Natural killer cell treated with Interleukin-12 subunit alpha and Interleukin-12 subunit beta and Interleukin-15 and Interleukin-18, amount 100 ng/mL, for 72 hours (primary cell): ENCODE measurements around the gene TRPM6. TPM values are rescaled to one million over a fixed set of nuclear protein-coding genes. Genes with fewer than 3 reads are reported as not detected.
"Not testable (repeated sequence)": the region's sequence is repeated elsewhere in the genome, so short reads cannot be mapped to it uniquely, and the experiment has no call there.

ENCODE experiments used
- ATAC-seq, 2 donors: fragments of 150-1000 bp; cut with Tn5 transposase in 1 of 2; sonication (Bioruptor Pico), chemical (Tn5 transposase) in 1 of 2; 2 replicates each; pipeline ENCODE4 v1.10.0; 2021
- DNase-seq: peaks from one replicate; pipeline ENCODE4 v3.0.0; 2022; ENCODE audit warnings: low spot score
- H3K27ac Mint-ChIP-seq, 2 donors: 1 replicate in 1 of 2; 2 replicates in 1 of 2; pipeline ENCODE4 v1.8.0; 2022; ENCODE audit warnings: mixed read lengths in 2 of 2, mild to moderate bottlenecking in 1 of 2, moderate library complexity in 1 of 2
- H3K27me3 Mint-ChIP-seq, 2 donors: 1 replicate in 1 of 2; 2 replicates in 1 of 2; pipeline ENCODE4 v1.8.0; 2022; ENCODE audit warnings: mixed read lengths in 2 of 2
- H3K36me3 Mint-ChIP-seq: one replicate; pipeline ENCODE4 v1.8.0; 2022; ENCODE audit warnings: mixed read lengths
- H3K4me1 Mint-ChIP-seq, 2 donors: 1 replicate in 1 of 2; 2 replicates in 1 of 2; pipeline ENCODE4 v1.8.0; 2022; ENCODE audit warnings: low read depth in 2 of 2, mixed read lengths in 2 of 2, mild to moderate bottlenecking in 1 of 2
- H3K4me3 Mint-ChIP-seq: one replicate; pipeline ENCODE4 v1.8.0; 2022; ENCODE audit warnings: mixed read lengths
- H3K9me3 Mint-ChIP-seq: 2 replicates; pipeline ENCODE4 v1.8.0; 2022; ENCODE audit warnings: mixed read lengths
- total RNA-seq, 2 donors: library from RNA; stranded (reverse); gene quantifications; one replicate each; pipeline ENCODE4 v1.2.3, GENCODE V29; 2022

Gene TRPM6
- total RNA-seq: 1 to 10 TPM in 1 of 2 donors, under 1 TPM in 1; 0.12 to 1.6 TPM

GRCh38 chr9:74887041-74887980, at the start of gene TRPM6:
TSS of gene TRPM6 (minus strand) at chr9:74887921. CDS start at chr9:74887856, 65 bp downstream.
- peak within 1 kb of the TSS; percentile 44 to 62 for H3K27ac Mint-ChIP-seq
- H3K4me3 Mint-ChIP-seq: peak within 1 kb of the TSS; percentile 88
- peaks cover 8% of the 10 kb centered on the region for H3K36me3 Mint-ChIP-seq
- H3K4me1 Mint-ChIP-seq: peaks cover 10 to 11% of the 10 kb centered on the region in 2 donors
- DNase-seq (peak; percentile 68), ATAC-seq (peak; percentile 83 to 86)
- H3K27me3 Mint-ChIP-seq: peaks cover 29 to 45% of the 10 kb centered on the region in 2 donors
- peaks cover 7% of the 10 kb centered on the region for H3K9me3 Mint-ChIP-seq

GRCh38 chr9:74935008-74935407, 47.3 kb upstream of the TRPM6 start:
- ATAC-seq (no peak), DNase-seq (no peak)
- Mint-ChIP-seq H3K27ac (no peak overlapping the region), H3K36me3 (peaks cover 5% of the 10 kb centered on the region), H3K27me3 (peaks cover 9 to 15% of the 10 kb centered on the region in 2 donors), H3K4me1 (no peaks in the 10 kb centered on the region), H3K9me3 (peaks cover 3% of the 10 kb centered on the region), H3K4me3 (no peak overlapping the region)

GRCh38 chr9:74921737-74922136, 34.0 kb upstream of the TRPM6 start:
- Mint-ChIP-seq H3K27ac (no peak overlapping the region), H3K4me3 (no peak overlapping the region), H3K36me3 (no peaks in the 10 kb centered on the region), H3K4me1 (no peaks in the 10 kb centered on the region), H3K9me3 (no peaks in the 10 kb centered on the region), H3K27me3 (peaks cover 4% of the 10 kb centered on the region in 2 donors)
- DNase-seq (no peak), ATAC-seq (no peak)

DNA sequence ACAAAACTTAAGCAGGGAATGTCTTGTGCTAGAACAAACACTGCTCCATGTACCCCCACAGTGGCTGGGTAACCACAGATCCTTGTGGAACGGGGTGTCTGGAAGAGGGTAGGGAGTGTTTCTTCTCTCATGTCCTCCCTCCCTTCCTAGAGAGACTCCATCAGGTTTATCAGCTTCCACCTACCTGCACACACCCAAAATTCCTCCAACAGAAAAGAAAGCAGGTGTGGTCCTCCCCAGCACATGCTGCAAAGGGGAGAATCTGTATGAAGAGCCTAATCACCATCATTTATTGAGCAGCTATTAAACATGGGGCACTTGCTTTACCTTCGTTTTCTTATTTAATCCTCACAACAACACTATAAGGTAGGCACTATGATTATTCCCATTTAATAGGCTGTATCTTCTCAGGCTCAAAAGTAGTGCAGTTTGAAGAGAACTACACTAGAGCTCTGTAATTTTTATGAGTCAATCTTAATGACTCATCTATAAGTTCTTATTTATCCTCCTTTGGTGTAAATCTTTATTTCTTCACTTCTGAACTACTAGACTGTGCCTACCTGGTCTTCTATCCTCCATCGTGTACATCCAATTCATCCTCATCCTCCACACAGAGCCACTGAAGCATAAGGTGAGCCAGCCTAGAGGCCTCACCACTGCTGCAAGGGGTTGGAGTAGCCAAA, 33.4 kb upstream of the TRPM6 start:
- no peaks in the 10 kb centered on the region for H3K36me3 Mint-ChIP-seq
- peaks cover 6 to 9% of the 10 kb centered on the region in 2 donors for H3K27me3 Mint-ChIP-seq
- DNase-seq (no peak), ATAC-seq (no peak)
- H3K4me1 Mint-ChIP-seq: no peaks in the 10 kb centered on the region
- H3K4me3 Mint-ChIP-seq: no peak overlapping the region
- H3K9me3 Mint-ChIP-seq: no peaks in the 10 kb centered on the region
- no peak overlapping the region for H3K27ac Mint-ChIP-seq

DNA sequence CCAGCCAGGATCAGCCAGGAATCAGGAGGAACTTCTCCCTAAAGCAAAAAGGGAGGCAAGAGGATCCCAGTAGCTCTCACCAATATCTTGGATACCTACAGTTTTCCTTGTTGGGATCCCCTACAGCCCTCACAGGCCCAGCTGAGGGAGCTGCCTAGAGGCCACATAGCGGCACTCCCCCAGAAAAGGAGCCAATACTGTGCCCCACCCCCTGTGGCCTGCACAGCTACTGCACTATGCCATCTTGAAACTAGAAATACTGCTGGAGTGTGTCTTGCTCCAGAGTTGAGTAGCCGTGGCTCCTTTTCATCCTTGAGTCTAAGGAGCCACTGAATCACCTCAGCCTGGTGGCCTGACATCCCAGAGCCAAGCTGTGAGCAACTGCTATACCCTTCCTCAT, 22.3 kb upstream of the TRPM6 start:
- peaks cover 13% of the 10 kb centered on the region for H3K36me3 Mint-ChIP-seq
- H3K4me3 Mint-ChIP-seq: no peak overlapping the region
- ATAC-seq (no peak), DNase-seq (no peak)
- H3K27ac Mint-ChIP-seq: no peak overlapping the region
- H3K27me3 Mint-ChIP-seq: peaks cover 19 to 40% of the 10 kb centered on the region in 2 donors
- peaks cover 10% of the 10 kb centered on the region for H3K9me3 Mint-ChIP-seq
- H3K4me1 Mint-ChIP-seq: no peaks in the 10 kb centered on the region

DNA sequence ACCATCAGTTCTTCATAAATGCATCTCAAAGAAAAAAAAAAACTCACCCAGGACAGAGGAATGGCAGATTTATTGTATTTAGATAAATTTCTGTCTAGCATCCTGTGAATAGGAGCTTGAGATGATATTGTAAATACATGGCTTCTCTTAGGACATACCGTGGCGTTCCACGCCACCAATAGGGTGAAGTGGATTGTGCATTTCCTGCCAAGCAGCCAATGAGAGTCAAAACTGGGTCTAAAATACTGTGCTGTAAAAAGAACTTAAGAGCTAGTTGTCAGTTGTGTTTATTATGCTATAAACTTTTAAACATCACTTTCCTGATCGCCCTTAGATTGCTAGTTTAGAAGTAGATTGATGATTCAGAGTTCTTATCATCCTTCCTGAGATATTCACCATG, 20.9 kb upstream of the TRPM6 start:
- no peak for ATAC-seq
- Mint-ChIP-seq H3K4me1 (no peaks in the 10 kb centered on the region), H3K27ac (no peak overlapping the region), H3K27me3 (peaks cover 16 to 32% of the 10 kb centered on the region in 2 donors), H3K36me3 (peaks cover 13% of the 10 kb centered on the region), H3K9me3 (peaks cover 10% of the 10 kb centered on the region), H3K4me3 (no peak overlapping the region)
- DNase-seq: no peak

DNA sequence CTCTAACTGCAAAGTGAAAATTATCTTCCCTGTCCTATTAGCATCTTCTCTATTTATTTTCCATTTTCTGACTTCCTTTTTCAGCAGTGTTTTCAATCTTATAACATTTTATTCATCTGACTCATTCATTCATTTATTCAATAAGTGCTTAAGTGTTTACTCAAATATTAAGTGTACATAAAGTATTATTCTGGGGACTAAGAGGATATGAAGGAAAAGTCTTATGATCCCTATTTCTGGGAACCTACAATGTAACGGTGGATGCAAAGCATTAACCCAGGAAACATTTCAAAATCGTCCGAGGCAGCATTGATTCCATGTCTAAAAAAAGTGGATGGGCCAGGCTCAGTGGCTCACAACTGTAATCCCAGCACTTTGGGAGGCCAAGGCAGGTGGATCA, 19.4 kb upstream of the TRPM6 start:
- peaks cover 12% of the 10 kb centered on the region for H3K36me3 Mint-ChIP-seq
- no peak overlapping the region for H3K27ac Mint-ChIP-seq
- no peaks in the 10 kb centered on the region for H3K4me1 Mint-ChIP-seq
- no peak overlapping the region for H3K4me3 Mint-ChIP-seq
- peaks cover 9% of the 10 kb centered on the region for H3K9me3 Mint-ChIP-seq
- ATAC-seq (no peak), DNase-seq (no peak)
- H3K27me3 Mint-ChIP-seq: peaks cover 16 to 32% of the 10 kb centered on the region in 2 donors

DNA sequence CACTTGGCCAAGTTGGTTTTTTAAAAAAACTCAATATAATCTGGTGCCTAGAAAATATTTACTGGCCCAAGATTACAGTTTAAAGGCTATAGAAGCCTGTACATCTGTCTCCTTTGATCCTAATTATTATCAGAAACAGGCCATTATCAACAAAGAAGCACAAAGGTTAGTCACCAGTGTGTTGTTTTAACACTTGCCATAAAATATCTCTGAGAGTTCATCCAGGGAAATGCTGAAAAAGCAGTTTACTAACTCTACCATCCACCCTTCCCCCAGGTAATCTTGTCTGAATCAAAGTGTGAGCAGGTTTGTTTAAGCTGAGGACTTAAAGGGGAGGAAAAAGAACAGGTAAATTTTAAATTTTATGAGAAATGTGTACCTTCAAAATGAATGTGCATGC, 13.3 kb upstream of the TRPM6 start:
- H3K27me3 Mint-ChIP-seq: peaks cover 0 to 10% of the 10 kb centered on the region in 2 donors
- no peak overlapping the region for H3K27ac Mint-ChIP-seq
- H3K36me3 Mint-ChIP-seq: no peaks in the 10 kb centered on the region
- ATAC-seq (no peak), DNase-seq (no peak)
- H3K4me3 Mint-ChIP-seq: no peak overlapping the region
- H3K9me3 Mint-ChIP-seq: no peaks in the 10 kb centered on the region
- H3K4me1 Mint-ChIP-seq: no peaks in the 10 kb centered on the region

DNA sequence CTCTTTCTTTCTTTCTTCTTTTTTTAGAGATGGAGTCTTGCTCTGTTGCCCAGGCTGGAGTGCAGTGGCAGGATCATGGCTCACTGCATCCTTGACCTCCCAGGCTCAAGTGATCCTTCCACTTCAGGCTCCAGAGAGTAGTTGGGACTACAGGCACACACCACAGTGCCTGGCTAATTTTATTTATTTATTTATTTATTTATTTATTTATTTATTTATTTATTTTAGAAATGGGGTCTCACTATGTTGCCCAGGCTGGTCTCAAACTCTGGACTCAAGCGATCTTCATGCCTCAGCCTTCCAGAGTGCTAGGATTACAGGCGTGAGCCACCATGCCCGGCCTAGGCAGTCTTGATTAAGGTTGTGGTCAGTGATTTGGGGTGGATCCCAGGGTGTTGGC, 728 bp upstream of the TRPM6 start:
- H3K27ac Mint-ChIP-seq: not testable (repeated sequence)
- Mint-ChIP-seq H3K27me3 (peaks cover 31 to 44% of the 10 kb centered on the region in 2 donors), H3K4me1 (peaks cover 10 to 11% of the 10 kb centered on the region in 2 donors)

GRCh38 chr9:74887981-74888370, 255 bp upstream of the TRPM6 start:
- Mint-ChIP-seq H3K27ac (peak overlapping the region; percentile 44 to 62), H3K27me3 (peaks cover 31 to 44% of the 10 kb centered on the region in 2 donors), H3K4me3 (peak overlapping the region; percentile 88), H3K36me3 (peaks cover 8% of the 10 kb centered on the region), H3K9me3 (peaks cover 7% of the 10 kb centered on the region), H3K4me1 (peaks cover 10 to 11% of the 10 kb centered on the region in 2 donors)
- DNase-seq (no peak), ATAC-seq (no peak)

More for the DNA sequence above, 728 bp upstream of the TRPM6 start:
- not testable (repeated sequence) for DNase-seq, H3K36me3 Mint-ChIP-seq, ATAC-seq, H3K9me3 Mint-ChIP-seq
- H3K4me3 Mint-ChIP-seq: peak overlapping the region; percentile 88

GRCh38 chr9:74876382-74876949, 11.3 kb downstream of the TRPM6 start:
- ATAC-seq (no peak), DNase-seq (no peak)
- peaks cover 18 to 19% of the 10 kb centered on the region in 2 donors for H3K27me3 Mint-ChIP-seq
- no peak overlapping the region for H3K27ac Mint-ChIP-seq
- H3K36me3 Mint-ChIP-seq: peaks cover 19% of the 10 kb centered on the region
- no peaks in the 10 kb centered on the region for H3K4me1 Mint-ChIP-seq
- H3K4me3 Mint-ChIP-seq: no peak overlapping the region
- peaks cover 17% of the 10 kb centered on the region for H3K9me3 Mint-ChIP-seq

DNA sequence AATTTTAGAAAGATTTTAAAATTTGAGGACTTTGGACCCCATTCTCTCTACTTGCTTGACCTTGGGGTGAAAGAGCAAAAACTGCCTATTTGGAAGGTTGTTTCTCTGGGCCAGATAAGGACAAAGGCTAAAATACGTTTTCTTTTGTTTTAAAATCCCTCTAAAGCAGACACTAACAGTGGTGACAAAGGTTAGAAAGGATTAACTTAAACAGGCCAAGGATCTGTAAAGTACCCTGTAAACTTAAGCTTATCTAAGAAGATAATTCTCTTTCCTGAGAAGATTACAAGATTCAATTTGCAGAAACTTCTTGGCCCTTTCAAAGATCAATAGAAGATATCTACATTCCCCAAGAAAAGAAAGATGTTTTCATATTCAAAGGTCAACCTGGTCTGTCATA, 12.1 kb downstream of the TRPM6 start:
- ATAC-seq (no peak), DNase-seq (no peak)
- Mint-ChIP-seq H3K27me3 (peaks cover 16 to 17% of the 10 kb centered on the region in 2 donors), H3K36me3 (peaks cover 17% of the 10 kb centered on the region), H3K4me1 (no peaks in the 10 kb centered on the region), H3K9me3 (peaks cover 17% of the 10 kb centered on the region), H3K4me3 (no peak overlapping the region), H3K27ac (no peak overlapping the region)

DNA sequence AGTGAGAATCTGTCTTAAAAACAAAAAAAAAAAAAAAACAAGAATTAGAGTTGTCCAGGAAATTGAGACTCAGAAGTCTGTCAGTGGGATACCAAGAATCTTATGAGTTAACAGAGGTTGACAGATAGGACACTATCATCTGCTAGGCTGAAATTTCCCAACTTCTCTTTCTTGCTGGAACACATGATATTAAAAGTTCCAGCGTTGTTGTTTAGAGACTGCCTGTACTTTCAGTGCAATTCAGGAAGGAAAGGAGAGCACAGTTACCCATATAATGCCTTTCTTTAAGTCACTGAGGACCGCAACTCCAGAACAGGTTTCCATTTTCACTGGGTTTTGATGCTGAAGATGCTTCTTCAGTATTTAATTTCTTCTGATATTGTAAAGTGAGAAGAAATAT, 13.5 kb downstream of the TRPM6 start:
- peaks cover 16 to 18% of the 10 kb centered on the region in 2 donors for H3K27me3 Mint-ChIP-seq
- H3K36me3 Mint-ChIP-seq: peaks cover 7% of the 10 kb centered on the region
- H3K4me1 Mint-ChIP-seq: no peaks in the 10 kb centered on the region
- no peak overlapping the region for H3K4me3 Mint-ChIP-seq
- ATAC-seq (no peak), DNase-seq (no peak)
- no peak overlapping the region for H3K27ac Mint-ChIP-seq
- peaks cover 7% of the 10 kb centered on the region for H3K9me3 Mint-ChIP-seq
